ENCODE data around the gene F13A1. TPM values are rescaled to one million over a fixed set of nuclear protein-coding genes. Genes with fewer than 3 reads are reported as not detected.

F13A1 gene
- total RNA-seq, 4 donors from 2014 or later, result 9.7 to 32.7 (median 17.2) TPM

- no peaks in the 10 kb centered on the region for H3K36me3 ChIP-seq
- WGBS, result 100% methylated on average over 1 of the region's 1 CpG
- H3K9me3 ChIP-seq, result peaks cover 5% of the 10 kb centered on the region
- no peaks in the 10 kb centered on the region for H3K4me1 ChIP-seq
- H3K27me3 ChIP-seq, result no peaks in the 10 kb centered on the region
- no peak for TF ChIP-seq POLR2A (IDR thresholded peaks at IDR 0.05)
- no peak for TF ChIP-seq EP300 (IDR thresholded peaks at IDR 0.05)
- TF ChIP-seq POLR2AphosphoS5 (IDR thresholded peaks at IDR 0.05), result no peak
- TF ChIP-seq, protein P1, sequence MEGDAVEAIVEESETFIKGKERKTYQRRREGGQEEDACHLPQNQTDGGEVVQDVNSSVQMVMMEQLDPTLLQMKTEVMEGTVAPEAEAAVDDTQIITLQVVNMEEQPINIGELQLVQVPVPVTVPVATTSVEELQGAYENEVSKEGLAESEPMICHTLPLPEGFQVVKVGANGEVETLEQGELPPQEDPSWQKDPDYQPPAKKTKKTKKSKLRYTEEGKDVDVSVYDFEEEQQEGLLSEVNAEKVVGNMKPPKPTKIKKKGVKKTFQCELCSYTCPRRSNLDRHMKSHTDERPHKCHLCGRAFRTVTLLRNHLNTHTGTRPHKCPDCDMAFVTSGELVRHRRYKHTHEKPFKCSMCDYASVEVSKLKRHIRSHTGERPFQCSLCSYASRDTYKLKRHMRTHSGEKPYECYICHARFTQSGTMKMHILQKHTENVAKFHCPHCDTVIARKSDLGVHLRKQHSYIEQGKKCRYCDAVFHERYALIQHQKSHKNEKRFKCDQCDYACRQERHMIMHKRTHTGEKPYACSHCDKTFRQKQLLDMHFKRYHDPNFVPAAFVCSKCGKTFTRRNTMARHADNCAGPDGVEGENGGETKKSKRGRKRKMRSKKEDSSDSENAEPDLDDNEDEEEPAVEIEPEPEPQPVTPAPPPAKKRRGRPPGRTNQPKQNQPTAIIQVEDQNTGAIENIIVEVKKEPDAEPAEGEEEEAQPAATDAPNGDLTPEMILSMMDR (IDR thresholded peaks at IDR 0.05), result no peak
- no peak overlapping the region for H3K4me3 ChIP-seq
- no peak overlapping the region for H3K27ac ChIP-seq
- no peak for DNase-seq (ENCODE audit: low spot score in 2 of 2)
Measured at GRCh38 chr6:6121943-6122342, 198.5 kb downstream of the F13A1 start.

GRCh38 chr6:6105472-6106036 is 214.9 kb downstream of the F13A1 start:
- Histone ChIP-seq H3K27me3 (no peaks in the 10 kb centered on the region), H3K4me1 (no peaks in the 10 kb centered on the region), H3K9me3 (no peaks in the 10 kb centered on the region), H3K4me3 (no peak overlapping the region), H3K36me3 (no peaks in the 10 kb centered on the region), H3K27ac (no peak overlapping the region)
- TF ChIP-seq POLR2A (IDR thresholded peaks at IDR 0.05) (no peak), POLR2AphosphoS5 (IDR thresholded peaks at IDR 0.05) (no peak), EP300 (IDR thresholded peaks at IDR 0.05) (no peak)
- TF ChIP-seq, protein P1 (IDR thresholded peaks at IDR 0.05), result no peak
- DNase-seq (ENCODE audit: low spot score in 2 of 2), result no peak

Data from suprapubic skin (tissue), 4 donors.